GM12892 (cell line): ENCODE results near the gene TESMIN.

ENCODE experiments used
- POLR2A ChIP-seq: IDR thresholded peaks from 2 replicates; pipeline ENCODE4 v1.6.1; 2011; ENCODE audit warnings: low read depth, low read length, control low read depth
- POLR2AphosphoS5 ChIP-seq: IDR thresholded peaks from 2 replicates; pipeline ENCODE4 v1.6.1; 2011; ENCODE audit warnings: low read depth, low read length, control low read depth

DNA sequence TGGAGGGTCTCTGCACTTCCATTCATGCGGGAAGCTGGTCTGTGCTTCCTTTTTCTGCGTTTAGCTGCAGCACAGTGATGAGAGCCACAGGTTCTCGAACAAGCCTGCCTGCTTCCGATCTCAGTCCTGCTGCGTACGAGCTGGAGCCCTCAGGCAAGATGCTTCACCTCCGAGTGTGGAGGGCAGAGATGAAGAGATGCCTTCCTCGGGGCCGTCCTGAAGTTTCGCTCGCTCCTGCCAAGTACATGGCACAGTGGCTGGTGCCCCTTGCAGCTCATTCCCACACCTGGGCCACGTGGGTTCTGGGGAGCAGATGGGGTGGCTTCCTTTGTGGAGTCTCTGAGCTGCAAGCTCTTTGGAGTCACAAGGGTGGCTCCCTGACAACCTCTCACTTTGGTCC, 19.5 kb upstream of the TESMIN start:
- no peak for TF ChIP-seq POLR2A
- TF ChIP-seq POLR2AphosphoS5, result no peak
